ENCODE measurements around the gene FTCD.

Gene FTCD

DNA sequence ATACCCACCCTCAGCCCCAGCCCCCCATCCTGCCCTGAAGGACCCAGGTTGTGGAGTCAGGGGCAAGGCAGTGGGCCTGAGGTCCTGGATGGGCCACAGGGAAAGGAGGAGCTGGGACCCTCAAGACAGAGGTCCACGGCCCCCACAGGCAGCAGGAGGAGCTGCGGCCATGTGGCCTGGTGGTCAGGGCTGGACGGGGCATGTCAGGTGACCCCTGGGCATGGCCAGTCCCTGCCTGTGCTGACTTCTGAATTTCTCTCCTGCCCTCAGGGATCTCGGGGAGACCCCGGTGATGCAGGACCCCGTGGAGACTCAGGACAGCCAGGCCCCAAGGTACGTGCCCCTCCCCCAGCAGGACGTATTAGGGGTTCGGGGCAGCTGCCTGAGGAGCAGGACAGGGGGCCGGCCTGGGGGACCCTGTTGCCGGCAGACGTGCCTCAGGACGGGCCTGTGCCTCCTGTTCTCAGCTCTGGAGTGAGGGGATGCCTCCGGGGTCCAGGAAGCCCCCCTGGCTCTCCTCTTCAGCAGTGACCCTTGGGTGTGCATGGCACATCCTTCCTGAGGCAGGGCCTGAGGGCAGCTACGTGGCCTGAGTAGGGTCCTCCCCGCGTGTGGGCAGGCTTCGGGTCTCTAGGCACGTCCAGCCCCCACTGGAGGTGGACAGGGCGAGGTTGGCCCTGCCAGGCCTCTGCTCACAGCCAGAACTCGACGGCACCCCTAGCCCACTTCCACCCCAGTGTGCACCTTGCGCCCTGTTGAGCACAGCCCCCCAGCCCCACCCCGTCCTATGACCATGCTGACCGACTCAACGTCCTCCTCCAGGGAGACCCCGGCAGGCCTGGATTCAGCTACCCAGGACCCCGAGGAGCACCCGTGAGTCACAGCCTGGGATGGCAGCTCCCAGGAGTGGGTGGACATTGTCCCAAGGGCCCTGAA, 33.8 kb downstream of the FTCD start:
- no peak for FAIRE-seq

- FAIRE-seq, result no peak
Measured at GRCh38 chr21:46120301-46121285, 34.8 kb downstream of the FTCD start.

GRCh38 chr21:46119637-46120271, 35.6 kb downstream of the FTCD start:
- FAIRE-seq, result no peak

- no peak for FAIRE-seq
Measured at GRCh38 chr21:46119144-46119636, 36.2 kb downstream of the FTCD start.

DNA sequence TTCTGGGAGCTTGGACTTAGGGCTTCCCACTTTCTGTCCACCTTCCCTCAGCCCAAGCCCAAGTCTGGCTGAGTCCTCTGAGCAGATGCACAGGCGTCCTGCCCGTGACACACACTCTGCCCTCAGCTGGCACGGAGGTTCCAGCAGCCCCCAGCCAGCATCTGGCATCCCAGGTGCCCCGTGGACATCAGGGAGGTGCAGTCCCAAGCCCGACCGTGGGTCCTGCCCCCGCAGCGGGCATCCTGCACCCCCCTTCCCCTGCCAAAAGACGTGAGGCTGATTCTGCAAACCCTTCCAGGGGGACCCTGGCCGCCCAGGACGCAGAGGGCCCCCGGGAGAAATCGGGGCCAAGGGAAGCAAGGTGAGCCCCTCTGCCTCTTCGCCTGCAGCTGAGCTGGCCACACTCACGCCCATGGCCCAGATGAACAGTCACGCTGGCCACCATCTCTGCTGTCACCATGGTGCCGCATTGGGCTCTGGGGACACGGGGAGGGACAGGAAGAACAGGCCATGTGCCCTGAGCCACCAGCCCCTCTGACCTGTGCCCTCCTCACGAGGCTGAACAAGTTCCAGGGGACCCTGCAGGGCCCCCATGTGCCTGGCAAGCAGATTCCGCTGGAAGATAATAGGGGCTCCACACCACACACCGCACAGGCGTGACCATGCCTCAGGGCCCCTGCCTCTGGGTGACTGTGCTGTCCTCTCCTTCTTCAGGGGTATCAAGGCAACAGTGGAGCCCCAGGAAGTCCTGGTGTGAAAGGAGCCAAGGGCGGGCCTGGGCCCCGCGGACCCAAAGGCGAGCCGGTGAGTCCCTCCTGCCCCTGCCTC, 36.8 kb downstream of the FTCD start:
- FAIRE-seq, result no peak

DNA sequence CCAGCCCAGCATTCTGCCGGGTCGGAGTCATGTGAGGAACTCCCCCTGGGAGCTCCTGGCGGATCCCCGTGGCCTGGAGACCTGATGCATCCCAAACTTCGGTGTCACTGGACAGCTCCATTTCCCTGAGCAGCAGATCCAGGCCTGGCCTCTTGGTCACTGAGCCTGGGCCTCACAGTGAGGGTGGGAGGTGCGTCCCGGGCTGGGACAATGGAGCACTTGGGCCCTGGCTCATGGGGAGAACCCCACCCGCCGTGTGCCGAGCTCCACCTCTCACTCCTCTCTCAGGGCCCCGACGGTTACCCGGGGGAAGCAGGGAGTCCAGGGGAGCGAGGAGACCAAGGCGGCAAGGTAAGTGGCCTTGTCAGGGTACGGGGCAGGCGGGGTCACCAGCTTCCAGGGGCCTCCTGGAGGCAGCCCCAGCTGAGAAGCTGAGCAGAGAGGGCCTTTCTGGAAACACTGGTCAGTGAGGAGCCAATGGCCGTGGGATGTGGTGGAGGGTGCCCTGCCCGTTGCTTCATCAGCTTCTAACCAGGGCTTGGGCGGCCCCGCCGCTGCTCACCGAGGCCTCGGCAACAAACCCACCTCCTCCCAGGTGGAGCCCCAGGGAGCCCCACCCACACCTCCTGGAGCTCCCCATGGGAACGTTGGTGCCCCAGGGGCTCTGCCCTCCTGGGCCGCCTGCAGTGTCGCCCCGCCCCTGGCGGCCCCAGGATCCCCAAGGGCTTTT, 37.6 kb downstream of the FTCD start:
- no peak for FAIRE-seq

GRCh38 chr21:46116776-46117585, 38.4 kb downstream of the FTCD start:
- no peak for FAIRE-seq

GRCh38 chr21:46116189-46116775, 39.1 kb downstream of the FTCD start:
- FAIRE-seq, result no peak

DNA sequence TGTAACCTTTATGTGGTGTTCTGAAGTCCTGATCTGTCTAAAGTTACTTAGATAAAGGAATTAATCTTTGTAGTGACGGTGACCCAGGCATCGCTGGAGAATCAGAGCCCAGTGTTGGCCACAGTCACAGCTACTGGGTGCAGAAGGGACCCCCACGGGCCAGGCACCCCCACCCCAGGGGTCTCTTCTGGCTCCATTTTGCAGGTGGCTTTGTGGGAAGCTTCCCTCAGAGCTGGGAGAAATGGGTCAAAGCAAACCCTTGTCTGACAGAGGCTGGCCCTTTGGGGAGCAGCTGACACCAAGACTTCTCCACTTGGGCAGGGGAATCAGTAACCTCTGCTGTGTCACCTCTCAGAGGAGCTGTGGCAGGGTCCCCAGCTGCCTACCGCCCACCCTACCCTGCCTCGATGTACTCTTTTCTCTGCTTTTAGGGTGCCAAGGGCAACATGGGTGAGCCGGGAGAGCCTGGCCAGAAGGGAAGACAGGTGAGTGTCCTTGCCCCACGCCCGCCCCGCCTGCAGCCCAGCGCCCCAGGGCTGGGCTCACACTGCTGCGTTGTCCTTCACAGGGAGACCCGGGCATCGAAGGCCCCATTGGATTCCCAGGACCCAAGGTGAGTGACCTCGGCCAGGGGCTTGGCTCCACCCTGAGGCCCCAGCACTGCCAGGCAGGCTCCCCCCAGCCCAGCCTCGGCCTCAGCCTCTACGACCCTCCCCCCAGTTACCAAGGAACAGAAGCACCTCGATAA, 39.8 kb downstream of the FTCD start:
- no peak for FAIRE-seq

DNA sequence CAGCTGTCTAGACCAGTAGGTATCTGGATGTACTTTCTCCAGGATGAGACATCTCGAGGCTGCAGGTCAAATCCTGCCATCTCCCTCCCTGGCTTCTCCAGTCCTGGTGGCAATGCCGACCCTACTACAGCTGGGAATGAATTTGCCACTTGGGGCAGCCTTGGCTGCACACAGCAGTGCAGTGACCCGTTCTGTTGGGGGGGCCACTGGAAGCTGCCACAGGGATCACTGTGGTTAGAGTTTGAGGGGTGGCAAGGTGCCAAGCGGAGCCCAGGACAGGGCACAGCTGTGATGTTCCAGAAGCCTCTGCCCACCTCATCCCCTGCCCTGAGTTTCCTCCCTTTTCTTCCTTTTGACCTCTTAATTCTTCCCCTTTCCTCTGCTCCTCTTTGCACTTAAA, 40.4 kb downstream of the FTCD start:
- FAIRE-seq, result no peak

DNA sequence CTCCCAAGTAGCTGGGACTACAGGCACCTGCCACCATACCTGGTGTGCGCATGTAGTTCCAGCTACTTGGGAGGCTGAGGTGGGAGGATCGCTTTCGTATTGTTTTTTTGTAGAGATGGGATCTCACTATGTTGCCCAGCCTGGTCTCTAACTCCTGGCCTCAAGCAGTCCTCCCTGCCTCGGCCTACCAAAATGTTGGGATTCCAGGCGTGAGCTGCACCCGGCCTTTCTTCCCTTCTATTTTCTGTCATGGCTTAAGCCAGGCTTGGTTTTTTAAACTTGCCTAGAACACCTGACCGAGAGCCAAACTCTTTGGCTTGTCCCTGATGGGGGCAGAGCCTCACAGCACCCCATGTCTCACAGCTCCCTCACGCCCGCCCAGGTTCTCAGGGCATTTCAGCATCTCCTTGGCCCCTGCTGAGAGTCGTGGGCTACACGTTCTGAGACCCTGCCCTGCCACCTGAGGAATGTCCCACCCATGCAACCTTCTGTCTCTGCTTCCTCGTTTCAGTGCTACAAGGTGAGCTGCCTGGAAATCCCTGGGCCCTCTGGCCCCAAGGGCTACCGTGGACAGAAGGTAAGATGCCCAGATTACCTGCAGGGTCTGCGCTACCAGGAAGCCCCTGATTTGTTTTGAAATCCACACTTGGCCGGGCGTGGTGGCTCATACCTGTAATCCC, 41.7 kb downstream of the FTCD start:
- no peak for FAIRE-seq

GRCh38 chr21:46112725-46113215, 42.6 kb downstream of the FTCD start:
- FAIRE-seq, result no peak

DNA sequence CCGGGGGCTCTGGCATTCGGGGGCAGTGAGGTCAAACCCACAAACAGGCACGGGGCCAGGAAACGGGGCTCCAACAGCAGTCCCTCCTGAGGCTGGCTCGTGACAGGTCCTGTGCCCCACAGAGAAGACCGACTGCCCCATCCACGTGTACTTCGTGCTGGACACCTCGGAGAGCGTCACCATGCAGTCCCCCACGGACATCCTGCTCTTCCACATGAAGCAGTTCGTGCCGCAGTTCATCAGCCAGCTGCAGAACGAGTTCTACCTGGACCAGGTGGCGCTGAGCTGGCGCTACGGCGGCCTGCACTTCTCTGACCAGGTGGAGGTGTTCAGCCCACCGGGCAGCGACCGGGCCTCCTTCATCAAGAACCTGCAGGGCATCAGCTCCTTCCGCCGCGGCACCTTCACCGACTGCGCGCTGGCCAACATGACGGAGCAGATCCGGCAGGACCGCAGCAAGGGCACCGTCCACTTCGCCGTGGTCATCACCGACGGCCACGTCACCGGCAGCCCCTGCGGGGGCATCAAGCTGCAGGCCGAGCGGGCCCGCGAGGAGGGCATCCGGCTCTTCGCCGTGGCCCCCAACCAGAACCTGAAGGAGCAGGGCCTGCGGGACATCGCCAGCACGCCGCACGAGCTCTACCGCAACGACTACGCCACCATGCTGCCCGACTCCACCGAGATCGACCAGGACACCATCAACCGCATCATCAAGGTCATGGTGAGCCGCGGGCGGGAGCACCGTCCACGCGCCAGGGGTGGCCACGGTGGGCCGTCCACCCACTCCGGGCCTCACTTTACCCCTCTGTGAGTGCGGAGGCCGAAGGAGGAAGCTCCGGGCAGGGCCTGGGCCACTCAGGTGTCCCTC, 43.3 kb downstream of the FTCD start:
- no peak for FAIRE-seq

GRCh38 chr21:46111193-46111571, 44.2 kb downstream of the FTCD start:
- FAIRE-seq, result no peak

DNA sequence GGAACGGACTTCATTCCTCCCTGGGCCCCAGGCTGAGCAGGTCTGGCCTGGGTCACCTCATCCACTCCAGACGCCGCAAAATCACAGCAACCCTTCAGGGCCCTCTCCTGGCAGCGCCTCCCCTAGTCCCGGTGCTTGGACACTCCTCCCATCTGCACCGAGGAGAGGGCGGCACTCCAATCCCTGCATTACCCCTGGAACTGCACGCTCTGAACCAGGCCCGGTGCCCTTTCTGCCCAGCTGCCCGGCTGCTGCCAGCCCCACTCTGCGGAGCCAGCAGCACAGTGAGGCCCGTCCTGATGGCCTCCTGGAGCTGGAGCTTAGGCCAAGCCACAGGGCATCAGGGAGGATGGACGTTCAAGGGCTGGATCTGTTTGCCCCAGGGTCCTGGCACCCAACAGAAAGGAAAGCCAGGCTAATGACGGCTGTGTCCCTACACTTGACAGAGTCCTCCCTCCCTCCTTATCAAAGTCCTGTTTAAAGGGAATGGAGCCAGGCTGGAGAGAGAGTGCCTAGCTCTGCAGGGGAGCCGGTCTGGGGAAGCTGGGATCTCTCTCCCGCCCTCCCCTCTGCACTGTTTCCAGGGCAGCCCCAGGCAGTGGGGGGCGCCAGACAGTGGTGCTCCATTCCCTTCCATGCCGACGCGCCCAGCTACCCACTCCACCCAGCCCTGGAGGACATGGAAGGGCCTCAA, 44.7 kb downstream of the FTCD start:
- FAIRE-seq, result no peak
